ENCODE measurements around the gene CCDC197.
A peak's percentile ranks its signal among the peaks of the same experiment; 100 is the strongest.

Gene CCDC197

GRCh38 chr14:93997082-93997481 lies at the start of gene CCDC197:
Gene CCDC197 (plus strand): TSS chr14:93997301. CDS start chr14:93998132, 831 bp downstream.
- DNase-seq = no peak

- DNase-seq = no peak
Measured at GRCh38 chr14:93949511-93950075, 47.5 kb upstream of the CCDC197 start.

GRCh38 chr14:93950948-93951634 lies 46.0 kb upstream of the CCDC197 start:
- DNase-seq = no peak

- no peak for DNase-seq
Measured at GRCh38 chr14:93951635-93952540, 45.2 kb upstream of the CCDC197 start.

- DNase-seq = no peak
Measured at GRCh38 chr14:93952829-93953228, 44.3 kb upstream of the CCDC197 start.

- DNase-seq = no peak
Measured at GRCh38 chr14:93953263-93953662, 43.8 kb upstream of the CCDC197 start.

GRCh38 chr14:93953739-93954515 lies 43.2 kb upstream of the CCDC197 start:
- DNase-seq = no peak

GRCh38 chr14:93954516-93954830 lies 42.6 kb upstream of the CCDC197 start:
- DNase-seq = no peak

GRCh38 chr14:93954900-93955849 lies 41.9 kb upstream of the CCDC197 start:
- peak; percentile 42 for DNase-seq

- DNase-seq = no peak
Measured at GRCh38 chr14:93955850-93956481, 41.1 kb upstream of the CCDC197 start.

- no peak for DNase-seq
Measured at GRCh38 chr14:93956514-93957332, 40.4 kb upstream of the CCDC197 start.

- DNase-seq = no peak
Measured at GRCh38 chr14:93957333-93957710, 39.8 kb upstream of the CCDC197 start.

GRCh38 chr14:93957751-93958566 lies 39.1 kb upstream of the CCDC197 start:
- DNase-seq = no peak

- DNase-seq = no peak
Measured at GRCh38 chr14:93958567-93959238, 38.4 kb upstream of the CCDC197 start.

- peak; percentile 88 for DNase-seq
Measured at GRCh38 chr14:93959239-93960107, 37.6 kb upstream of the CCDC197 start.

GRCh38 chr14:93960108-93960475 lies 37.0 kb upstream of the CCDC197 start:
- no peak for DNase-seq

GRCh38 chr14:93960774-93961438 lies 36.2 kb upstream of the CCDC197 start:
- DNase-seq = no peak

Data from activated CD4-positive, alpha-beta T cell treated with anti-CD3 and anti-CD28 coated beads, Interleukin-2, amount 50 U/mL, for 1 hour (primary cell).